Pons (tissue), 1 donor: ENCODE data around the gene ZNF470.

Experiments used
- DNase-seq: peaks from one replicate; pipeline ENCODE4 v3.0.0-alpha.2; 2016; ENCODE audit warnings: low spot score

Gene ZNF470

DNA sequence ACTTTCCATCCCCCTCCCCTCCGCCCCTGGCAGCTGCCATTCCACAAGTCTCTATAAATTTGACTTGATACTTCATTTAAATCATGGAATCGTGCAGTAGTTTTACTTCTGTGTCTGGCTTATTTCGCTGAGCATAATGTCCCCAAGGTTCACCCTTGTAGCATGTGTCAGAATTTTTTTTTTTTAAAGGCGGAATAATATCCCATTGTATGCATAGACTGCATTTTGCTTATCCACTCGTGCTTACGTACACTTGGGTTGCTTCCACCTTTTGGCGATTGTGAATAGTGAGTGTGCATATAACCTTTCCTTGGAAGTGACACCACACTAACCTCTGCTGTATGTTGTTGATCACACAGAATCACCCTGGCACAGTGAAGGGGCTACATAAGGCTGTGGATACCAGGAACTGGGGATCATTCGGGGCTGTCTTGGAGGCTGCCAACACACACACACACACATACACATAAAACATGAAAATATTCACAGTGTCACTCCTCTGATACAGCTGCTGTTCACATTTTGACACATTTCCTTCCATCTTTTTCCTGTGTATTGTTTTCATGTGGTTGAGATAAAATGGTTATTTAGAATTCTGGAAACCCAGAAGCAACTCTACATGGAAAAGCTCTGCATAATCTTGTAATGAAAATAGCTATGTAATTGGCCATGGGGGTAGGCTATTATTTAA is 41.2 kb downstream of the ZNF470 start:
- no peak for DNase-seq

DNA sequence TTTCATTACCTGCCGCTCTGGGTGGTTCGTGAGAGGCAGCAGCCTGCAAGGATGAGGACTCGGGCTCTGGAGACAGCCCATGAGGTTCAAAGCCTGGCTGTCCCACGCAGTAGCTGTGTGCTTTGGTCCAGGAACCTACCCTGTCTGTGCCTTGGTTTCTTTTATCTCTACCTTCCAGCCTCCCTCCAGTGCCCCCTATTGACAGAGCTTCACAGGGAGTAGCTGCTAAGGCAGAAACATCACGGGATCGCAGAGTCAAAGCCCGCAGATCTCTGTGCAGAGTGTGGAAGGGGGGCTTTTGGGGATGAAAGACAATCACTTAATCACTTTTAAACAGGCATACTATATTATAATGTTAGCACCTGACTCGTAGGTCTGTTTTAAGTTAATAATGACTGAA is 44.0 kb downstream of the ZNF470 start:
- no peak for DNase-seq

DNA sequence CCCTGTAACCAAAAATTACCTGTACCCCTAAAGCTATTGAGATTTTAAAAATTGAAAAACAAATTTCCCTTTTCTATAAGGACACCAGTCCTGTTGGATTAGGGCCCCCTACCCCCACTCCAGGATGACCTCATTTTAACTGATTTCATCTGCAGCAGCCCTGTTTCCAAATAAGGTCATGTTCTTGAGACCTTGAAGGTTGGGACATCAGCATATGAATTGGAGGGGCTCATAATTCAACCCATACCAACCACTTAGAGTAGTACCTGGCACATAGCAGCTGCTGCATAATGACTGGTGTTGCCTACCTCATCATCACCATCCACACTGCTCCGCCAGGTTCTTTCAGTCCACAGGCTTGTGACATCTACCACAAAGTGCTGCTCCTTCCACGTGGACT is 45.5 kb downstream of the ZNF470 start:
- DNase-seq, result no peak

DNA sequence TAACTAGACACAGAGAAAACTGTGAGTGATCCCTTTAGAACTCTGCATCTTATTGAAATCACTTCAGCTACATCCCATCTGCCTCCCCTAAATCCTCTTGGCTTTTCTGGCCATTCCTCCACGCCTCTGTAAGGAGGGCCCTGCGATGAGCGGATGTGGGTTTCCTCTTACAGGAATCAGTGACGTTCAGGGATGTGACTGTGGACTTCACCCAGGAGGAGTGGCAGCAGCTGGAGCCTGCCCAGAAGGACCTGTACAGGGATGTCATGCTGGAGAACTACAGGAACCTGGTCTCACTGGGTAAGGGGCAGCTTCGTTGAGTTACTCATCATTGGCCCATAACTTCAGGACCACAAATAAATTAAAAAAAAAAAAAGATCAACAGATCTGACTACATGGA is 46.4 kb downstream of the ZNF470 start:
- DNase-seq, result no peak

DNA sequence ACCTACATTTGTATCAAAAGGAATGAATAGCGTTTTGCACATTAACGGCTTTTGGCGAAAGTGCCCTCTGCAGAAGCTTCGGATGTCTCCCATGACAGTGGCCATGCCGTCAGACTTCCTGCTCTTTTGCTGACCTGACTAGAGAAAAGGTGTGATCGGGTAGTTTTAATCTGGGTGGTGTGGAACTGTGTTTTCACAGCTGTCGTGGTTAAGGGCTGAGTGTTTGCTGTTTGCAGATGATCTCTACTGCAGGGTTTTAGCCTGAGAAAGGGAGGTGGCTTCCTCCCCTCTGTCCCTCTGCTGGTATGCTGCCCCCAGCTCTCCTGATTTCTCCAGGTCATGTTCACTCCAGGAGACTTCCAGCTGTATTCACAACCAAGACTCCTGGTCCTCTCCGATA is 50.3 kb downstream of the ZNF470 start:
- no peak for DNase-seq

DNA sequence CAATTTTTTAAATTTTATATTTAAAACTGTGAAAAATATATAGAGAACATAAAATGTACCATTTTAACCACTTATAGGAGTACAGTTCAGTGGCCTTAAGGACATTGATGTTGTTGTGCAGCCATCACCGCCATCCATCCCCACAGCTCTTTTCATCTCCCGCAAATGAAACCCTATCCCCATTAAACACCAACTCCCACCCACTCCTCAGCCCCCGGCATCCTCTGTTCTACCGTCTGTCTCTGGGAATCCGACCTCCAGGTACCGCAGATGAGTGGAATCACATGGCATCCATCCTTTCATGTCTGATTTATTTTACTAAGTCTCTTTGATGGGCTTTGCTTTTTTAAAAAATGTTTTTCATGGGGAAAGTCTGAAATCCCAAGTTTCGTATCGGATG is 51.9 kb downstream of the ZNF470 start:
- no peak for DNase-seq

DNA sequence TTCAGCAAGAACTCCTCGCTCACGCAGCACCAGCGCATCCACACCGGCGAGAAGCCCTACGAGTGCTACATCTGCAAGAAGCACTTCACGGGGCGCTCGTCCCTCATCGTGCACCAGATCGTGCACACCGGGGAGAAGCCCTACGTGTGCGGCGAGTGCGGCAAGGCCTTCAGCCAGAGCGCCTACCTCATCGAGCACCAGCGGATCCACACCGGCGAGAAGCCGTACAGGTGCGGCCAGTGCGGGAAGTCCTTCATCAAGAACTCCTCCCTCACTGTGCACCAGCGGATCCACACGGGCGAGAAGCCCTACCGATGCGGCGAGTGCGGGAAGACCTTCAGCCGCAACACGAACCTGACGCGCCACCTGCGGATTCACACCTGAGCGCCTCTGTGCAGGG is 55.1 kb downstream of the ZNF470 start:
- DNase-seq, result no peak

DNA sequence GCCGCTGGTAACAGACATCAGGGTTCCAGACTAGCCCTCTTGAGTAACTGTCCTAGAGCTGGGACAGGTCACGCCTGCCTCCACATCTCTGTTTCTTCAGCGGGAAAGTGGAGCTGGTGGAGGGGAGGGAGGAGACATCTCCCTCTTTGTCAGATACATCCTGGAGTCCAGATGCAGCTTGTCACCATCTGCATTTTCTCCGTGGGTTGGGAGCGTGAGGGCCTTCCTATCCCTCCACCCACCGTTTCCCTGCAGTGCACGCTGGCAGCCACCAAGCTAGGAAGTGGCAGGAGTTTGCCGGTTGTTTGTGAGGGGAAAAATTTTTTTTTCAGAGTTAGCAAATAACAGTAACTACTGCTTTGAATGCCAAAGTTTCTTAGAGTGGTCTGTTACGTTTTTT is 55.7 kb downstream of the ZNF470 start:
- DNase-seq, result no peak

DNA sequence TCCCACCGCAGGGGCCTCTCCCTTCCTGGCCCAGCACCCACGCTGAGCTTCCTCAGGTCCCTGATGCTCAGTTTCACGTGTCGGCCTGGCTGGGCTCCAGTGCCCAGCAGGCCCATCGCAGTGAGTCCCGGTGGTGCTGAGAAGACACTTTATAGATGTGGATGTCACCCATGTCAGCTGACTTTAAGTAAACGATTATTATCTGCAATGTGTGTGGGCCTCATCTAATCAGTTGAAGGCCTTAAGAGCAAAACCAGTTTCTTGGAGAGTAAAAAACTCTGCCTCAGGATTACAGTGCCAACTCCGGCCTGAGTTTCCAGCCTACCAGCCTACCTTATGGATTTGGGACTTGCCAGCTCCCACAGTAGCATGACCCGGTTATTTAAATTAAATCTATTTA is 58.4 kb downstream of the ZNF470 start:
- no peak for DNase-seq

DNA sequence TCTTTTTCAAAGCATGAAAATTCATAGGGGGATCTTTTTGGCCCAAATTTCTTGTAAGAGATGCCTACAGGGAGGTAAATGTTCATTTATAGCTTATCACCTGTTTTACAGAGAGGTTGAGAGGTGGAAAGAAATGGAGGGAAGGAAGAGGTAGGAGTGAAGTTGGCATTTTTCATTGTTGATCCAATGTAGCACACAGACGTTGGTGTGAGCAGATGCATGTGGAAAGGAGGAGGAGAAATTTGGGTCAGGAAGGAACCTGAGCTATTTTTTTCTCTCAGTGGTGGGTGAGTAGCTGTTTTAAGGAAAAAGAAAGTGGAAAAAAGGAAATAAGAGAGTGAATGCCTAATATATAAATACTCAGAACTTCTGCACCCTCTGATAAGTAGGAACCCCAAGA is 65.8 kb downstream of the ZNF470 start:
- no peak for DNase-seq

DNA sequence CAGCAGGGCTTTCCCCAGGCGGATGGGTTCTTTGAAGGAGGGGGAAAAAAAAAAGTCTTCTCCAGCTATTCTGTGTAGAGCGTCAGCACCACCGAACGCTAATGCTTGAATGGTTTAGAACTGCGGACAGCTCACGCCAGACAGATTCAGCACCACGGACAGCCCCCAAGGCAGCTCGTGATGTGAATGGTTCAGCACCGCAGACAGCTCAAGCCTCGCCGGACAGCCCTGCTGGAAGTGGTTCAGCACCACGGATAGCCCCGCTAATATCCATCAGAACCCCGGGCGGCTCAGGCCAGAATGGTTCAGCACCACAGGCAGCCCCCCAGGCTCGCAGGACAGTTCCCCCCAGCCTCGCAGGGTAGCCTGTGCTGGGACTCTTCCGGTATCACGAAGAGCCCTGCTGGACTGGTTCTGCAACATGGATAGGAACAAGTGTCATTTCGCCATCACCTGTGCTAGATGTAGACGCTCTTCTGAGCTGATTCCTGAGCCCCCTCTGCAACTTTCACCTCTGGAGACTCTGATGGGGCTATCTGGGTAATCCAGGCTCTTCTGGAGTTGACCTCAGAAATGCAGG is 70.8 kb downstream of the ZNF470 start:
- DNase-seq, result peak; percentile 46
